Measurements from ENCODE around the gene PCSK2. TPM values are rescaled to one million over a fixed set of nuclear protein-coding genes. Genes with fewer than 3 reads are reported as not detected.
A peak's percentile ranks its signal among the peaks of the same experiment; 100 is the strongest.

PCSK2 gene
- total RNA-seq, 1 donor from 2014 or later, result 0.15 TPM

- DNase-seq (ENCODE audit: low read depth), result no peak
Measured at GRCh38 chr20:17395729-17396128, 168.9 kb downstream of the PCSK2 start.

GRCh38 chr20:17399303-17399985, 172.6 kb downstream of the PCSK2 start:
- no peak for DNase-seq (ENCODE audit: low read depth)

- DNase-seq (ENCODE audit: low read depth), result peak; percentile 91
Measured at GRCh38 chr20:17403461-17403860, 176.6 kb downstream of the PCSK2 start.

GRCh38 chr20:17406051-17406590, 179.3 kb downstream of the PCSK2 start:
- DNase-seq (ENCODE audit: low read depth), result peak; percentile 31

DNA sequence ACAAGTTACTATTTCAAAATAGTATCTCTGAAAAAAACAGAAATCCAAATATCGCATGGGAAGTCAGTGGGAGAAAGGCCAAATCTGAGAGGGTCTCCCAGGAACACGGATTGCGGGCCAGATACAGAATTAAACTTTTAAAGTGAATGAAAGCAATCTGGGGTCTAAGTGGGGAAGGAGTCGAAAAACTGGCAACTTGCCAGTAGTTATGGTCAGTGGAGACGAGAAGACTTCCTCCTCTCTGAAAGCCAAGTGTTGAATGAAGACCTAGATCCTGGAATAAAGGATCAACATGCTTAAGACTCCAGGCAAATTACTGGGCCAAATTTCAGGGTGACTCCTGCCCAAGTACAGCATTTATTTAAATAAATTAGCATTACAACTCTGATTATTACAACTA, 180.7 kb downstream of the PCSK2 start:
- no peak for DNase-seq (ENCODE audit: low read depth)

DNA sequence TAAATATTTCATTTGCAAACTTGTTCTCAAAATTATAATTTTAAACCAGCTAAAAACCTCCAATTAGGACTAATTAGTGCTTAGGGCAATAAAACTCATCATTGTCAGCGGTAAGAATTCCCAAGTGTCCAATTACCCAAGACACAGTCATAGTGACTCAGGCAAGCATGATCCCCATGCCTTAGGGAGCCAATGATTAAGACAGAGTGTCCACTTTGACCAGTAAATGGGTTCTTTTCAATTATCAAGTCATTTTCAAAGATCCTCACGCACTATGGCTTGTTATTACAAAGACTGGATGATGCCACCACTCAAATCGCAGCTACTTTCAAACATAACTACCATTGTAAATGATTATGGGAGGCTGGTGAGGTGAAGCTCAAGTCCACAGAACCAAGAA, 190.4 kb downstream of the PCSK2 start:
- no peak for DNase-seq (ENCODE audit: low read depth)

DNA sequence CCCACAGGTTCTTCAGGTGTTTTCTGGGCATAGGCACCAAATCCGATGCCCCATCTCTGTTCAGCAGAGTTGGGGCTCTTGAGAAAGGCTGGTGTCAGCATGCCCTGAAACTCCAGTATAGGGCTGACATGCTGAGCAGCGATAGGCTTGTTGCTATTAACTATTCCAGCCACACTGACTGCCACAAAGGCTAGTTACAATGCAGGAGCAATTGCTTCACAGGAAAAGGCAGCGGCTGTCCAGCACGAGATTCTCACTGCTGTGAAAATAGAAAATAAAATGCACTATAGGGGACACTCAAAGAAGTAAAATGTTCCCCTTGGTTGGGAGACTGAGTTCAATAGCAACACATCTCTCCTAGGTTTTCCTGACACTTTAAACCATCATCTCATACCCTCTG, 191.9 kb downstream of the PCSK2 start:
- DNase-seq (ENCODE audit: low read depth), result no peak

GRCh38 chr20:17419479-17420041, 192.7 kb downstream of the PCSK2 start:
- DNase-seq (ENCODE audit: low read depth), result no peak

GRCh38 chr20:17421493-17421892, 194.7 kb downstream of the PCSK2 start:
- DNase-seq (ENCODE audit: low read depth), result no peak

DNA sequence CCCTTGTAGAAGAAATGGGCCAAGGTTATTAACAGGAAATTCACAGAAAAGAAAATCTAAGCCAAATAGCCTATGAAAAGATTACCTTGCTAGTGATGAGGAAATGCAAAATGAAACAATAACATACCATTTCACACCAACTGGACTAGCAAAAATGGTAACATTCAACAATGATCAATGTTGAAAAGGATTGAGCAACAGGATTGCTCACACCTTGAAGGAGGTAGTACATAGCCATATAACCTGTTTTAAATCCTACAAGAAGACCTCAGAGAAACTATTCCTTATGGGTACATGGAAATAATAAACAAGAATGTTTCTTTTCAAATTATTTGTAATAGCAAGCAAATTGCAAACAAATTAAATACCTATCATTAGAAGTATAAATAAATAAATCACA, 196.9 kb downstream of the PCSK2 start:
- no peak for DNase-seq (ENCODE audit: low read depth)

DNA sequence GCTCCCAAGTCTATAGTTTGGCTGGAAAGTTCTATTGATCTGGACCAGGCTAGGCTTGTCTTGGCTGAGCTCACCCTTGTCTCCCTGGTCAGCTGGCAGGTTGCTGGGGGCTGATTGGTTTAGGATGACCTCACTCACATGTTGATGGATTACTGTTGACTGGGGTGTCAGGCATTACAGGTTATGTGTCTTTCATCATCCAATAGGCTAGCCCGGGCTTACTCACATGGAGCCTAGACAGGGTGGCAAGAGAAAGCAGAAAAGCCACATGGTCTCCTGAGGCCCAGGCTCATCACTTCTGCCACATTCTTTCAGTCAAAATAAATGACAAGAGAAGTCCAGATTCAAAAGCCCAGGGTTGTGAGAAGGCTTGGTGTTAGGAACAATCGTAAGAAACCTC, 200.8 kb downstream of the PCSK2 start:
- no peak for DNase-seq (ENCODE audit: low read depth)

GRCh38 chr20:17430125-17430950, 203.5 kb downstream of the PCSK2 start:
- no peak for DNase-seq (ENCODE audit: low read depth)

DNA sequence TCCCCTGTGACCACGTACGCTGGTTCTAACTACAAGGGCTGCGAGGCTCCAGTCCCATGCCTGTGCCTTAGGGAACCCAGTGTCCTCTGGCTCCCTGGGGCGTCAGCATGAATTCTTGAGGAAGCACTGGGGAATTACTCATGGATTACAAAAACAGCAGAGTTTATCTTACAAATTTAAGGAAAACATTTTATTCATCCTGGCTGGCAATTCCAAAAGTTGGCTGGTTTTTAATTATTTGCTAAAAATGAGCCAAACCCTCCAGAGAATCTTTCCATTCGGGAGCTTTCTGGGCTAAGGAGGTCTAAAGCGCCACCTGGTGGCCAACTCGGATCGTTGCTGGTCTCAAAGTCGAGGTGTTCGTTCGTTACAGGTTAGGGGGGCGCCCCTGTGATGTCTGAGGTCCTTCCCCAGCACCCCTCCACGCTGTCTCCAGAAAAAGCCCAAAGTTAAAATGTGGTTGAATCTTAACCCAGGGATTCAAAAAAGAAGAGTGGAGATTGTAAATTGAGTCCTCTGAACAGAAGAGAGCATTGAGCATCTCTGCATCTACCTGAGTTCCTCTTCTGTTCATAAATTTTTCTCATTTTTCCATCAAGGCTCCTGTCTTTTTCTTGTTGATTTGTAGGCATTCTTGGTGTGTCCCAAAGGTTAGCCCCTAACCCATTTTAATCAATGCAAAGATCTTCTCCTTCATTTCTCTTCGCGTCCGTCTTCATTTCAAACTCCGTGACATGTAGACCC, 205.0 kb downstream of the PCSK2 start:
- DNase-seq (ENCODE audit: low read depth), result peak; percentile 15

DNA sequence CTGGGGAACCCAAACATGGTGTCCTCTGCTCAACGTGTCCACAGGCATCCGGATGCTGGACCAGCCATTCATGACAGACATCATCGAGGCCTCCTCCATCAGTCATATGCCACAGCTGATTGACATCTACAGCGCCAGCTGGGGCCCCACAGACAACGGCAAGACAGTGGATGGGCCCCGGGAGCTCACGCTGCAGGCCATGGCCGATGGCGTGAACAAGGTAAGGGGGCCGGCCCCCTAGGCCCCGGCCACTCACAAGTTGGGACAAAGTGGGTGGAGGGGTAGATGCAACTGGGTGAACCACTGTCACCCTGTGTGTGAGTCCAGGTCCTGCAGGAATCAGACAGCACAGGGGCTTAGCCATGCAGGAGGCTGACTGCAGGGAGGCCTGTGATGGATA, 209.8 kb downstream of the PCSK2 start:
- DNase-seq (ENCODE audit: low read depth), result no peak

- no peak for DNase-seq (ENCODE audit: low read depth)
Measured at GRCh38 chr20:17437251-17437650, 210.4 kb downstream of the PCSK2 start.

- DNase-seq (ENCODE audit: low read depth), result no peak
Measured at GRCh38 chr20:17438436-17439039, 211.7 kb downstream of the PCSK2 start.

DNA sequence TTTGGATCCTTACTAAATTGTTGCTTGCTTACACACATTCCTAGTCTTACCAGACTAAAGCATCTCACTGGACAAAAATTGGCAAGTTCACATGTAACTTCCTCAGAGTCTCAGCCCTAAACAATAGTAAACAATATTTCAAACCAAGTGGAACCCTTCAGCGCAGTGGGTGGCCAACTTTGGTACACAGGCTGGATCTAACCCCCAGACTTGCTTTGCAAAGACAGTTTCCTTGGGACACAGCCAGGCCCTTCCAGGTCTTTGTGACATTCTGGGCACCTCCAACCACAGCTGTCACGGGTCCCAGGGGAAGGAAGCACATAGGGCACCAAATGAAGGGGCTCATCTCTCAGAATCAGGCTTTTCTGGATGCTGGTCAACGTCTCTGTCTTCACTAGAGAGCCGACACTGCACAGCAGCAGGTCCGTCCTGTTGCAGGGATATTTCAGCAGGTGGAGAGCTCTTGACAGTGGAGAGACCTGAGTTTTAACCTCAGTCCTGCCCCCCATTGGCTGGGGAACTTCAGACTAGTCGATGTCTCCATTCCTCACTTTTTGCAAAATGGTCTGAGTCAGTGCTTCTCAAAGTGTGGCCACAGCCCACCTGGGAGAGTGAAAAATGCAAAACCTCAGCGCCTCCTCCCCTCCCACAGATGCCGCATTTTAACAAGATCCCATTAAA, 212.9 kb downstream of the PCSK2 start:
- no peak for DNase-seq (ENCODE audit: low read depth)

DNA sequence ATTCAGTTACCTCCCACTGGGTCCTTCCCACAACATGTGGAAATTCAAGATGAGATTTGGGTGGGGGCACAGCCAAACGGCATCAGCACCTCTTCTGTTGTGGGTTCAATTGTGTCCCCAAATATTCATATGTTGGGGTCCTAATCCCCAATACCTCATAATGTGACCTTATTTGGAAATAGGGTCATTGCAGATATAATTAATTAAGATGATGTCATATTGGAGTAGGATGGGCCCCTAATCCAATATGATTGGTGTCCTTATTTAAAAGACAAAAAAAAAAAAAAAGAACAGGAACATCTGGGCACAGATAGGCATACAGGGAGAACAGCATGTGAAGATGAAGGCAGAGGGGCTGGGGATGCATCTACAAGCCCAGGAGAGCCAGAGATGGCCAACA, 214.9 kb downstream of the PCSK2 start:
- no peak for DNase-seq (ENCODE audit: low read depth)

DNA sequence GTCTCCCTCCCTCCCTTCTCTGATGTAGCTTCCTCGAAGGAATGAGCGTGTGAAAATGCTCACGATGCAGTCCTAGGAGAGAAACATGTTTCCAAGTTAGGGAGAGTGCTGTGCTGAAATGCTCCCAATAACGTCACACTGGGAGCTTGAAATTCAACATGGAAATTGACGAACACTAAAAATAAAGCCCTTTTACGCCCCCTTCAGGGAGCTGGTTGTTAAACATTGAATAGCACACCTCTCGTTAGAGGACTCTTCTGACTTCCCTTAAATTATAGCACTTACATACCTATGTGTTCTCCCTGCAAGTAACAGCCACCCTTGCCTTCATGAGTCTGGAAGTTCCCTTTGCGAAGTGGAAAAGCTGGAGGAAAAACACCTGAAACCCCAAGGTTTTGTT, 215.7 kb downstream of the PCSK2 start:
- DNase-seq (ENCODE audit: low read depth), result no peak

- no peak for DNase-seq (ENCODE audit: low read depth)
Measured at GRCh38 chr20:17443131-17443858, 216.5 kb downstream of the PCSK2 start.

Data from renal cortical epithelial cell (primary cell).